Breast epithelium (tissue), 3 donors: Measurements from ENCODE around the gene LPAR3.

ENCODE experiments used
- CTCF ChIP-seq, 3 donors: fragments of 450-650 bp; IDR thresholded peaks; one replicate each; pipeline ENCODE4 v1.5.1; 2016 to 2017; ENCODE audit warnings: antibody characterized with exemption in 3 of 3, mild to moderate bottlenecking in 3 of 3, moderate library complexity in 3 of 3
- POLR2A ChIP-seq: fragments of 450-650 bp; IDR thresholded peaks from one replicate; pipeline ENCODE4 v1.6.1; 2016; ENCODE audit warnings: antibody characterized with exemption, mild to moderate bottlenecking, moderate library complexity

- no peak for TF ChIP-seq CTCF (IDR thresholded peaks at IDR 0.05)
- no peak for TF ChIP-seq POLR2A
These were observed 119.0 kb downstream of the LPAR3 start for GRCh38 chr1:84773933-84774497.
